ENCODE results near the gene PLVAP. TPM values are rescaled to one million over a fixed set of nuclear protein-coding genes. Genes with fewer than 3 reads are reported as not detected.

Gene PLVAP
- total RNA-seq, 1 experiment from 2014 or later, result not detected

DNA sequence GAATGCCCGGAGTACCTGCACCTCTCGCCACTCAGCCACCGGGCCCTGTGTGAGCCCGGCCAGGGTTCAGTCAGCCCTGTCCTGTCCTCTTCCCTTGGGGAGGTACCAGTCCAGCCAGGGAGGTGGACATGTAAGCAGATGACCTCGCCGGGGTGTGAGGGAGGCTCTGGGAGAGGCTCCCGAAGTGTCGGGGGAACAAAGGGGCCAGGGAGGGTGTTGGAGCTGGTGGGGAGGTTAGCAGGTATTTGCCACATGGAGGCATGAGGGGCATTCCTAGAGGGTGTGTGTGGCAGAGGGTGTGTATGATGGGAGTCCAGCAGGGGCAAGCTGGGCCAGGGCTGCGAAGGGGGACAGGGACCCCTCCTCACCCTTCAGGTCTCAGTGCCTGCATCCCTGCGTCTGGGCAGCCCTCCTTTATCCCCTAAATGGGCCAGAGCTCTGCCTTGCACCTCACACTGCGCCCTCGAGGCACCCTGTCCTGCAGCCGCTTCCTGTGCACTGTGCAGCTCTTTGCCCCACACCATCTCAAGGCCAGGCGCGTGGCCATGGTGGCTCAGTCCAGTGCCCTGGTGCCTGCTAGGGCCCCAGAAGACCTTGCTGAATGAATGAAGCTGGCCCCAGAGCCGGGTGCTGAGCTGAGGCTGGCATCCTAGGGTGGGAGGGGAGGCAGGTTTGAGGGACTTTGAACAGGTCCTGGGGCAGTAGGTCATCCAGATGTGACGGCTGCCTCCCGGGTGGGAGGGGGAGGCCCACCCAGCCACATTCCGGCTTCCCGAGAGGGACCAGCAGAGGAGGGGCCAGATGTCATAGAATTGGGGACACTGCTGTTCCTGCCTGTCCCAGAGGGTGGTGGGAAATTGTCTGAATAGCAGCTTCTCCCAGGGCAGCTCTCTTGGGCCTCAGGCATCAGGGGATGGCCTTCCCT is 64.7 kb downstream of the PLVAP start:
- no CpG with 5 or more reads among the region's 20 CpGs for WGBS (ENCODE audit: extremely low coverage, insufficient read length, low lambda C conversion rate)
- no peak overlapping the region for H3K27ac Mint-ChIP-seq
- H4K91ac ChIP-seq (ENCODE audit: insufficient read length, low read depth, low read length), result no peak overlapping the region
- no peak overlapping the region for H2BK5ac ChIP-seq (ENCODE audit: insufficient read length, low read length)
- H4K5ac ChIP-seq (ENCODE audit: insufficient read length, low read depth, low read length), result no peak overlapping the region
- H3K4me1 ChIP-seq (ENCODE audit: insufficient read depth, low read length), result no peaks in the 10 kb centered on the region
- H3K79me2 ChIP-seq (ENCODE audit: insufficient read depth, low read length), result peaks cover 7% of the 10 kb centered on the region; the same call in 1 of the 2 replicates
- no peaks in the 10 kb centered on the region for H4K20me1 ChIP-seq (ENCODE audit: control insufficient read depth, insufficient read depth, insufficient read length)
- H4K8ac ChIP-seq (replicated peaks; ENCODE audit: insufficient read length, low read depth, low read length), result no peak overlapping the region
- TF ChIP-seq, protein P1, sequence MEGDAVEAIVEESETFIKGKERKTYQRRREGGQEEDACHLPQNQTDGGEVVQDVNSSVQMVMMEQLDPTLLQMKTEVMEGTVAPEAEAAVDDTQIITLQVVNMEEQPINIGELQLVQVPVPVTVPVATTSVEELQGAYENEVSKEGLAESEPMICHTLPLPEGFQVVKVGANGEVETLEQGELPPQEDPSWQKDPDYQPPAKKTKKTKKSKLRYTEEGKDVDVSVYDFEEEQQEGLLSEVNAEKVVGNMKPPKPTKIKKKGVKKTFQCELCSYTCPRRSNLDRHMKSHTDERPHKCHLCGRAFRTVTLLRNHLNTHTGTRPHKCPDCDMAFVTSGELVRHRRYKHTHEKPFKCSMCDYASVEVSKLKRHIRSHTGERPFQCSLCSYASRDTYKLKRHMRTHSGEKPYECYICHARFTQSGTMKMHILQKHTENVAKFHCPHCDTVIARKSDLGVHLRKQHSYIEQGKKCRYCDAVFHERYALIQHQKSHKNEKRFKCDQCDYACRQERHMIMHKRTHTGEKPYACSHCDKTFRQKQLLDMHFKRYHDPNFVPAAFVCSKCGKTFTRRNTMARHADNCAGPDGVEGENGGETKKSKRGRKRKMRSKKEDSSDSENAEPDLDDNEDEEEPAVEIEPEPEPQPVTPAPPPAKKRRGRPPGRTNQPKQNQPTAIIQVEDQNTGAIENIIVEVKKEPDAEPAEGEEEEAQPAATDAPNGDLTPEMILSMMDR (conservative IDR thresholded peaks at IDR 0.05), result no peak
- no peak overlapping the region for H2BK12ac ChIP-seq (ENCODE audit: insufficient read length, low read depth, low read length)
- no peak overlapping the region for H2BK20ac ChIP-seq (ENCODE audit: low read depth, low read length, poor library complexity, severe bottlenecking)
- no peak overlapping the region for H3K23ac ChIP-seq (ENCODE audit: insufficient read length, low read depth, low read length)
- H3K27me3 Mint-ChIP-seq (ENCODE audit: low read depth), result no peaks in the 10 kb centered on the region
- H2AK5ac ChIP-seq (ENCODE audit: insufficient read length, low read length), result no peak overlapping the region
- H2BK15ac ChIP-seq (ENCODE audit: low read depth, low read length), result no peak overlapping the region
- H3K27ac ChIP-seq (ENCODE audit: insufficient read length, low read depth, low read length), result no peak overlapping the region
- no peak overlapping the region for H2BK120ac ChIP-seq (ENCODE audit: low read depth, low read length, poor library complexity, severe bottlenecking)
- H2AFZ ChIP-seq (ENCODE audit: low read length), result no peak overlapping the region
- H3K36me3 Mint-ChIP-seq (ENCODE audit: insufficient read depth in 1 of 3, low read depth in 3 of 3), result peaks cover 17 to 39% (median 31%) of the 10 kb centered on the region in 3 experiments; a peak in 6 of 7 replicates
- no peak overlapping the region for H3K56ac ChIP-seq (ENCODE audit: insufficient read length, low read depth, low read length)
- peaks cover 5% of the 10 kb centered on the region for H3K23me2 ChIP-seq (ENCODE audit: insufficient read length, low read depth, low read length, poor library complexity, severe bottlenecking)
- H3K79me1 ChIP-seq (ENCODE audit: insufficient read depth, low read depth, low read length, poor library complexity, severe bottlenecking), result peaks cover 6% of the 10 kb centered on the region
- H3K18ac ChIP-seq (ENCODE audit: insufficient read length, low read depth, low read length), result no peak overlapping the region
- H3K4me3 Mint-ChIP-seq, result no peak overlapping the region
- H3K4ac ChIP-seq (ENCODE audit: low read depth, low read length), result no peak overlapping the region
- no peaks in the 10 kb centered on the region for H3K27me3 ChIP-seq (ENCODE audit: insufficient read depth, low read length)
- no peaks in the 10 kb centered on the region for H3K9me3 Mint-ChIP-seq
- H3K4me1 Mint-ChIP-seq, result peaks cover 16% of the 10 kb centered on the region in 2 experiments
- no peak overlapping the region for H3K14ac ChIP-seq (ENCODE audit: insufficient read depth, low read length)
- H3K9ac ChIP-seq (ENCODE audit: extremely low read depth, insufficient read length, low read length), result no peak overlapping the region
- DNase-seq, result no peak
- no peak overlapping the region for H3T11ph ChIP-seq (ENCODE audit: low read length)
- no peak overlapping the region for H3K4me2 ChIP-seq (ENCODE audit: insufficient read depth, insufficient read length, low read length)
- no peaks in the 10 kb centered on the region for H3K9me3 ChIP-seq (ENCODE audit: control insufficient read depth, low read depth, low read length)
